SIG-M5 treated with dmso at 0.1 percent for 504 hours (cell line): ENCODE data around the gene GALNT10.

Experiments used
- DNase-seq: peaks from one replicate; lab custom pipeline; 2025; ENCODE audit not compliant: unreplicated experiment; lab: John Stamatoyannopoulos, UW

The GALNT10 gene

DNA sequence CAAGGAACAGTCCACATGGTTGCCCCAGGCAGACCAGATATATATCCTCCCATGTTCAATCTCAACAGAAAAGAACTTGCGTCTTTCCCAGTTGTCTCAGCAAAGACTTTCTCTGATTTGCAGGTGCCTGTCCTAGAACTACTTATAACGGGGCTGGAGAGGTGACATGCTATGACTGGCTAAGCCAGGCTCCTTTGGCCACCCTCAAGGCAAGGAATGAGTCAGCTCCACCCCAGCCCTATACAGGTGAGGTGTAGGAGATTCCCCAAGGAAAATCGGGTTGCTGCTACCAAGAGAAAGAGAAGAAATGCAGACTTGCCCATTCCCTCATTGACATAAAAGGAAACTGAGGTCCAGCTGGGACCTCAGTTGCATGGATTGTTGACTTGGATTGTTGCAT is 127.4 kb downstream of the GALNT10 start:
- no peak for DNase-seq

DNA sequence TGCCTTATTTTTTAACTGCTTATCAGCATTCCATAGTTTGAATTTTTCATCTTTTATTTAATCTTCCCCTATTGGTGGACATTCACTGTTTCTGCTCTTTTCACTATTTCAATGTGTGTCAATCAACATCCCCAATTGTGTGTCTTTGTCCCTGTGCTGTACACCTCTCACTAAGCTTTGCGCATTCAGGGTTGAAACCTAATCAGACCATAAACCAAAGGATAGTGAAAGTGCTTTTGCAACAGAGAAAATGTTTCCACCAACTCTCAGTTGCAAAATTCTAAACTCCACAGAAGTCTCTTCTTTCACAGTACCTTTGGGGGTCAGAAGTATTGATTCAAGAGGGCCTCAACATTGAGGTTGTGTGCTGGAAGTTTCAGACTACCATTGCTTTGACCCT is 128.2 kb downstream of the GALNT10 start:
- peak; percentile 9 for DNase-seq

DNA sequence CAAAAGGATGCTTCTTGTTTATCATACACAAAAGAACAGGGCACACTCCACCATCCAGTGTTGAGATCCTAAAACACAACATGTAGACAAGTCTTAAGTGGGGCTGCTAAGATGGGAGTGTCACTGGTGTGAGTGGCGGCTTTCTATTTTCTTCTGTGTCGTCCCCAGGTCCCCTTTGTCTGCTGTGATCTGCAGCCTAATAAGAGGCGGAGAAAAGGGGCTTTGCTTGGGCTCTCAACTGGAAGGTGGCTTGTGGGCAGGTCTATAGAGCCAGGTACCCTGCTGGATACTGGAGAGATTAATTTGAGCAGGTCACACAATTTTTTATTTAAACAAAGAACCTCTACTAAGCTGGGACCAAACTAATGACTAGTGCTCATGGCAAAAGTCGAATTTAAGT is 129.2 kb downstream of the GALNT10 start:
- DNase-seq, result no peak

DNA sequence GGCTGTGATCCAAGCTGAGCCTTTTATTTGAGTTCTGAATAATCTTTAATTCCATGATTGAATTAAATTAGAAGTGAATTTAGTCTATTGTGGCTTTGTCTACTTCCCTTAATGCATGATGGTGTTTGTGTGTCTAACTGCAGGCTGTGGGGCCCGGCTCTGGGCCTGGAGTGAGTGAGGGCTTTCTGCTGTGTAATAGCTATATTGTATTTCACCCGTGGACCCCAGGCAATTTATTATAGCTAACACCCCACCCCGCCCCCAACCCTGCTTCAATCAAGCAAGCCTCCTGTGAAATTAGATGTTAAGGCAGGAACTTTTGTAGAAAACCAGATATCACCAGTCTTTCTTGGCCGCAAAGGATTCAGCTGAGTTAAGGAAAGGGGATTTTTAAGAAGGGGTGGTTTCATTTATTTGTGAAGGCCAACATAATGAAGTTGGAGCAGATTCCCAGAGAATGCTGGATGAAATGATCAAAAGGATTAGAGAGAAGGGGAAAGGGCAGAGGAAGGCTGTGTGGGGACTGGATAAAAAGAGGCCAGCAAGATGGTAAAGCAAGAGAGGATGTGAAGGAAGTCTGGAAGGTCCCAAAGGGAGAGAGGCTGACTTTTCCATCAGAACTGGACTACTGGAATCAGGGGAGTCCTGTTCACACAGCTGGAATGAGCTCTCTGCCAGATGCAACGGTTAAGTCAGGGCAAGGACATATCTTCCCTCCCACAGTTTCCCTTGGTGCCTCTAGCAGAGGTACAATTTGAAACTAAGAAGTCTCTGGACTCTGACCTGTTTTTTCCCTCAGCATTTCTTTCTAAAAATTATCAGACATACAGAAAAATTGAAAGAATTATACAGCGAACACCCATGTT is 129.9 kb downstream of the GALNT10 start:
- DNase-seq, result no peak

DNA sequence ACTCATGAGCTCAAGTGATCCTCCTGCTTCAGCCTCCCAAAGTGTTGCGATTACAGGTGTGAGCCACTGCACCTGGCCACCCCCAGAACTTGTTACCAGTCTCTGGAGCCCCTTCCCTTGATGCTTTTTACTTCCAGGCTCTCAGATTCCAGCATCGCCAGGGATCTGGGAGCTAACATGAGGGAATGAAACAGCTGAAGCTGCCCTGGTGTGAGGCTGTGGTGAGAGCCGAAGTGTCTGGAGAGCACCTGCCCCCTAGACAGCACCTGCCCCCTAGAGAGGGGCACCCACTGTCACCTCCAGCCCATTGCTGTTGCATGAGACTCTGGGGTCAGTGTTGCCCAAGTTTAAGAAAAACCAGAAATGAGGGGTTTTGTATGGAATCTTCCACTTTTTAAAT is 131.0 kb downstream of the GALNT10 start:
- no peak for DNase-seq

DNA sequence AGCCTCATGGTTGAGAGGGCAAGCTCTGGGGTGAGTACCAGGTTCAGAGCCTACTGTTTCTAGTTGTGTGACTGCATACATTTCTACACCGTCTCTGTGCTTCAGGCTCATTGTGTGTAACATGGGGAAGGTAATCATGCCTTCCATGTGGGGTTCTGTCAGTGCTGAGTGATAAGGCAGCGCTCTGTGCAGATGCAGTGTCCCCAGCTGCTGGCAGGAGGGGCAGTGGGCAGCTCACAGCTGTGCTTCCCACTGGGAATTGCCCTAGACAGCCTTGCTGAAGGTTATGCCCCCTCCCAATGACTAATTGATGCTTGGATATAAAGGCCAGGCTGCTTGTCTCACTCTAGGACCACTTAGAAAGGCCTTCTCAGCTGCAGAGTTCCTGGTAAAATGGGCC is 133.5 kb downstream of the GALNT10 start:
- no peak for DNase-seq

DNA sequence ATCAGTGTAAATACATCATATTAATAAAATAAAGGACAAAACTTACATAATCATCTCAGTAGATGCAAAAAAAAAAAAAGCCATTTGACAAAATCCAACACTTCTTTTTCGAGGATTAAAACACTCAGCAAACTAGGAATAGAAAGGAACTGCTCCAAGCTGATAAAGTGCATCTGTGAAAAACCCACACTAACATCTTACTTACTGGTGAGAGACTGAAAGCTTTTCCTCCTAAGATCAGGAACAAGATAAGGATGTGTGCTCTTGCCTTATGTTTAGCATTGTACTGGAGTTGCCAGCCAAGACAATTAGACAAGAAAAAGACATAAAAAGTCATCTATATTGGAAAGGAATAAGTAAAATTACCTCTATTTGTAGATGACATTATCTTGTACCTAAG is 135.0 kb downstream of the GALNT10 start:
- DNase-seq, result no peak

DNA sequence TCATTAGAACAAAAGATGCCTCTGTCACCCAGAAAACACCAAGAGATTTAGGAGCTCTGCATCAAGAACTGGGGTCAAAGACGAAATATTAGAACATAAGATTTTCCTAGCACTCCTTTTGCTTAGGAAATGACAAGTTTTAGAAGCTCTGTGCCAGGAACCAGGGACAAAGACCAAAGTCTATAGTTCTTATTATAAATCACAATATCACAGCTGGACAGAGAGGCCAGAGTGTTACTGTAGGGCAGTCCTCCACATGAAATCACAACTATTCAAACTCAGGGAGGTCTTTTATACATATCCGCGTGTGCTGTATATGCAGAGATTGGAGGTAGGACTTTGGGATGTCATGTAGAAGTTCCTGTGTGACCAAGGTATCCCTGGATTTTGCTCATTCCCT is 138.5 kb downstream of the GALNT10 start:
- no peak for DNase-seq

DNA sequence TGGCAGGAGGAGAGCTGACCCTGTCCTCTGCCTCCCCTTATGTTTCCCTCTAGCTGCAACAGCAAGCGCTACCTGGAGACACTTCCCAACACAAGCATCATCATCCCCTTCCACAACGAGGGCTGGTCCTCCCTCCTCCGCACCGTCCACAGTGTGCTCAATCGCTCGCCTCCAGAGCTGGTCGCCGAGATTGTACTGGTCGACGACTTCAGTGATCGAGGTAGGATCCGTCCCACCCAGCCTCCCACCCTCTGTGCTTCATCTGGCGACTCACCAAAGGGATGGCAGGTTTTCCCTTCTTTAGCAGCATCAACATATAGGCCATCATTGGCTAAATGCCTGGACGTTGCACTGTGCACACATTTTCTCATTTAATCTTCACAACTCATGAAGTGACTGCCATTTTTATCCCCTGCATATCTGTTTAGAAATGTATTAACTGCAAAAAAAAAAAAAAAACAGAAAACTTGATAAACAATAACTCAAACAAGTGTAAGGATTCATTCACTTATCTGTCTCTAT is 139.0 kb downstream of the GALNT10 start:
- no peak for DNase-seq

DNA sequence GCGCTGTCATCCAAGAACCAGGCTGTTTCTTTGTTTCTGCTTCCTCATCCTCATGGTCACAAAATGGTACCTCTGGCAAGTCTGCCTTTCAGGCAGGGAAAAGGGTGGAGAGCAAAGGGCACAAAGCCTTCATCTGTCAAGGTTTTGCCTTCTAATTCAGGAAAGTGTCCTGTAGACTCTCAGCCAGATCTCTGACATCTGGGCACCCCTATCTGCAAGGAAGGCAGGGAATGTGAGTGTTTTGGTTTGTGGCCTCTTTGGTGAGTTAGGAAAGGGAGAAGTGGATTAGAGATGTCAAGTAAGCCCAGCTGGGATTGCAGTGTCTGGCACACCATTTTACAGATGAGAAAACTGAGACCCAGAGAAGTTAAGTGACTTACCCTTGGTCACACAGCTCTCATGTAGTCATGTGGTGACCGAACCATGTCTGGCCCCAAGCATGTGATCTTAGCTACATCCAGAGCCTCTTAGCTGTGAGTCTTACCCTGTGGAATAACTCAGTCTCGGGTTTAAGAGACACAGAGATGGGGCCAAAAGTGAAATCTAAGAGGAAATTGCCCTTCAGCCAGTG is 139.6 kb downstream of the GALNT10 start:
- DNase-seq, result no peak

DNA sequence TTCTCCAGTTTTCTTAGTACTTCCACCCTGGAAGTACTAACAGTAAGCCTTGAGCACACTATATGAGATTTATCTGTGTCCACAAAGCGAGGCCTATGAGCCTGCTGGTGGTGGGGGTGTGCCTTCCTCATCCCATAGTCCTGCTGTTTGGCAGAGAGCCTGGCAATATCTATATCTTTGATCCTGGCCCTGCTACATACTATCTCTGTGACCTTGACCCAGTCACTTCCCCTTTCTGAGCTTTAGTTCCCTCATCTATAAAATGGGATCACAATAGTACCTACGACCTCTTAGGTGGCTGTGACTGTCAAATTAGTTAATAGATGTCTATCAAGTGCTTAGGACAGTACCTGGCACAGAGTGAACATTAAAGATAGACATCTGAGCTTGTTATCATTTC is 140.7 kb downstream of the GALNT10 start:
- no peak for DNase-seq

DNA sequence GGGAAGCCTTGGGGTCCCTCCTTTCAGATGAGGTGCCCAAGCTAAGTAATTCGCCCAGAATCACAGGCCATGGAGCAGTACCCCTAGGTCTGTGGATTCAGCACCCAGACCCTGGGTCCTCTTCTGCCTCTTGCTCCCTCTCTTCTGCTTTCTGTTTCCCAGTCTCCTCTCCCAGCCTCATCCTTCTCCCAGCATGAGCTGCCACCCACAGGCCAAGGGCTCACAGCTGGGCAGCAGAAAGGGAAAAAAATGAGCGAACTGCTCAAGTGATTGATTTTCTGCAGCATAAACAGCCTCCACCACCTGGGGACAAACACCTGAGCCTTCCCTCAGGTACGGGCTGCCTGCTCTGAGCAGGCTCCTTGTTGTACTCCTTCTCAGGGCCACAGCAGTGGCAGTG is 141.4 kb downstream of the GALNT10 start:
- no peak for DNase-seq

DNA sequence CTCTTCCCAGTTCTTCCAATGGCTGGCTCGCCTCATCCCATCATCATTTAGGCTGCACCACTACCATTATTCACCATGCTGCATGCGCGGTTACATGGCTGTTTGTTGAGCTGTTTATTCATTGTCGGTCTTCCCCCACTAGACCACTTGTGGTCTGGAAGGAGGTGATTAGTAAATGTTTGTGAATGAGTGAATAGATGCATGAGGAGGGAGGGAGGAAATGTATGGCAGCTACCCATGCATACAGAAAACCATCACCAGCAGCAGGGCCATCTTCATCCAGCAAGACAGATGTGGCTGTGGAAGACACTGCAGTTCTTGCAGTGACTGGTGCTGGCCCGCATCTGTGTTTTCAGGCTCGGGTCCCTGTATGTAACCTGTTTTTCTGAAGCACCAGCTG is 141.9 kb downstream of the GALNT10 start:
- DNase-seq, result no peak

DNA sequence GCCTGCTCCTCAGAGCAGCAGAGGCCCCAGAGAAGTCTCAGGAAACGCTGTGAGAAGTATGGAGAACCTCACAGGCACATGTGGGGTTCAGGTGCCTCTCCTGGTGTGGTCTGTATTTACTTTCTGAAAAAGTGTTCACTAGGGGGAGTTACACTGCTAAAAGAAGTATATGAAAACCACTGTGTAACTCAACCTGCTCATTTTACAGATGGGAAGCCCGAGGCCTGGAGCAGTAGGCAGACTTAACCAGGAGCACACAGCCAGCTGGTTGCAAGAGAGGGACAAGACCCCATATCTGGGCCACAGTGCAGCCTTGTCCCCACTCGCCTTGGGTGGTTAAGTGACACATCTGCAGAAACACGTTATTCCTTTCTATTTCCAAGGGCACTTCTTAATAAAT is 142.5 kb downstream of the GALNT10 start:
- no peak for DNase-seq

DNA sequence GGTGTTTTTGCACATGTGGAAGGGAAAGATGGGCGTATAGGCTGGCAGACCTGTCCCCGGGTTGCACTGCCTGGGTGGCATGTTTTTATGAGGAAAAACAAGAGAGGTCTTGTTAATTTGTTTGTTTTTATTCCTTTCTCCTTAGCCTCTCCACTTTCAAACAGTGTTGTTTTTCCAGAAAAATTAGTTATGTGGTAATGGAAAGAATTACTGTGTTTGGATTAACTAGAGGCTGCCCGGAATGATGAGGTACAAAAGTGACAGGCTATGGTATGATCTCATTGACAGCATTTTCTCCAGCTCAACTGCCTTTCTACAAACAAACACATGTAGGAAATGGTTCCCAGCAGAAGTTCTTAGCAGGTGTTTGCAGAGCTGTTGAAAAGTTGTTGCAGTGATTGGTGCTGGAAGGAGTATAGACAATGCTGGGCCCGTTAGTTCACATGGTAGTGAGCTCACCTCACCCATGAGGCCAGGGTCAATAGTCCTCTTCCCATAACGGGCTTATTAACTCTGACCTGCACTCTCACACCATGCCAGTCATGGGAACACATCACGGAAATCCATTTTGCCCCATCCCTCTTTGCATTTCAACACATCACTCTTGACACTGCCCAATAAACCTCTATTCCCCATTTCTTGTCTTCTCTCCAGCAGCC is 144.0 kb downstream of the GALNT10 start:
- no peak for DNase-seq

DNA sequence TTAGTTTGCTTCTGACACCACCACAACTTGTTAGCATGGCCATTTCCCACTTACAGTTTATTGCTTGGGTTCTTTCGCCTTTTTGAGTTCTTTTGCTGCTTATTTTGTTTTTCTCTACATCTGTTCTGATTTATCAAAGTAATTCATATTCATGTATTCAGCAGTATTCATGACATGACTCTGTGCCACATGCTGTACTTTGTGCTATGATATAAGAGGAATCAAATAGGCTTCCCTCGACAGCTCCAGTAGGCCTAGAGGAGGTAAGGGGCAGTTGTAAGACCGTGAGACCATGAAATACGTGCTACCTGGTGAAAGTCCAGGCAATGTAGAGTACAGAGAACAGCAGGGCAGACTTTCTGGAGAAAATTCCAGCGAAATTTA is 144.5 kb downstream of the GALNT10 start:
- no peak for DNase-seq

DNA sequence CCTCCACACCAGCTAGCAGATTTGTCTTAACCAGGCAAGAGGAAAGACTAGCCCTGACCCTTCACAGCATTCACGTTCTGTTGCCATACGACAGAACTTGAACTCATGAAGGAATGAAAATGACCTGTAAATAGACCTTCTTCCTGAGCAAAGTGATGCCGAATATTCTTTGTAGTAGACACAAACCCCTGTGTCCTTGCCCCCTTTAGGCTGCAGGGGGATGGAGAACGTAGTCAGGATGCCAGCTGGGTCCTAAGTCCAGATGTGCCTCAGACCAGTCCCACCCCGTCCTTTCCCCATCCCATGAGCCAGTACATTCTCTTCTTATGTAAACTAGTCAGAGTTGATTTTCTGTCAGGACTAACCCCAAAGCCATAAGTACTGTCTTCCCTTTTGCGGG is 151.1 kb downstream of the GALNT10 start:
- DNase-seq, result no peak

DNA sequence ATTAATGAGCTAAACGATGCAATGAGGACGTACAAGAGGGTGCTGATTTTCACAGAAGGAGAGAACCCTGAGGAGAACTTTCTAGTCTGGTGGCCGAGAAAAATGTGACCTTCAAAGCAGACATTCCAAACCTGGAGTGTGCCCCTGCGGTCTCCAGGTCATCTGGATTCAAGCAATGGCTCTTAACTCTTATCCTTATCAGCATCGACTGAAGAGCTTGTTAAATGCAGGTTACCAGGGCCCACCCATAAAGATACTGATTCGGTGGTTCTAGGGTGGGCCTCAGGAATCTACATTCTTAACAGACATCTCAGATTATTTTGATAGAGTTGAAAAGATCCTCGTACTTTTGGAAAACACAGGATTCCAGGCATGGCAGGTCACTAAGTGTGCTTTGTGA is 151.7 kb downstream of the GALNT10 start:
- DNase-seq, result no peak

DNA sequence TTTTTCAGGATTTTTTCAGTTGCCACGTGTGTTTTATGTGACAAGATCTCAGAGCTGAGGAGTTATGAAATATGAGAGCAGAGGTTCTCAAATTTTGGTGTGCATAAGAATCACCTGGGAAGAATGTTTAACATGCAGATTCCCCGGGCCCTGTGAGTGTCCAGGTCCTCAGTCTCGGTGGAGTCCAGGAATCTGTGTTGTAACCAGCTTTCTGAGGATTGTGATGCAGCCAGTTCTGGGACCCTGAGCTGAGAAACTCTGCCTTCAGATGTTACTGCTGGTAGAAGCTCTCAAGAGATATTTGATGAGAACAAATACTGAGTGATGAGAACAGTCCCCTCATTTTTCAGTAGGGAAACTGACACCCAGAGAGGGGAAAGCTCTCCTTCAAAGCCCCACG is 152.4 kb downstream of the GALNT10 start:
- DNase-seq, result no peak

DNA sequence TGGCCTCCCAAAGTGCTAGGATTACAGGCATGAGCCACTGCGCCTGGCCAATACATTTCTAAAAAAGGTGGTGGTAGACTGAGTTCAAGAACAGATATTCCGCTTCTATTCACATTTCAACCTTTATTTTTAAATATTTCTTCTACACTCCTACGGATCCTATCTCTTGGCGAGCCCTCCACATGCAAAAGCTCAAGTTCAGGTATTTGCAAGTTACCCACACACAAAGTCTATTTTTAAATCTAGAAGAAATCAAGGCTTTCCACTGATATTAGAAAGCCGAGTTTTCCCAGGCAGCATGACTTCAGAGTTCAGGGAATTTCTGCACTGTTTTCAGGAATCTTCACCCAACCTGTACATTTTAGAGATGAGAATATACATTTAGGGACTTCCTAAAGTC is 153.9 kb downstream of the GALNT10 start:
- DNase-seq, result no peak

DNA sequence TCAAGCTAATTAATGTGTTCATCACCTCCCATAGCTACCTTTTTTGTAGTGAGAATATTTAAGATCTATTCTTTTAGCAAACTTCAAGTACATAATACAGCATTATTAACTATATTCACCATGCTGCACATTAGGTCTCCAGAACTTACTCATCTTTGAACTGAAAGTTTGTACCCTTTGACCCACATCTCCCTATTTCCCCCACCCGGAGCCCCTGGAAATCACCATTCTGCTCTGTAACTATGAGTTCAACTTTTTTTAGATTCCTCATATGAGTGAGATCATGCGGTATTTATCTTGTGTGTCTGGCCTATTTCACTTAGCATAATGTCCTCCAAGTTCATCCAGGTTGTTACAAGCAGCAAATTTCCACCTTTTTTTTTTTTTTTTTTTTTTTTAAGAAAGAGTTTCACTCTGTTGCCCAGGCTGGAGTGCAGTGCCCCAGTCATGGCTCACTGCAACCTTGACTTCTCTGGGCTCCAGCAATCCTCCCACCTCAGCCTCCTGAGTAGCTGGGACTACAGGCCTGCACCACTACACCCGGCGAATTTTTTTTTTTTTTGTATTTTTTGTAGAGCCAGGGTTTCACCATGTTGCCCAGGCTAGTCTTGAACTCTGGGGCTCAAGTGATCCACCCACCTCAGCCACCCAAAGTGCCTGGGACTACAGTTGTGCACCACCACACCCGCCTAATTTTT is 154.9 kb downstream of the GALNT10 start:
- DNase-seq, result no peak

DNA sequence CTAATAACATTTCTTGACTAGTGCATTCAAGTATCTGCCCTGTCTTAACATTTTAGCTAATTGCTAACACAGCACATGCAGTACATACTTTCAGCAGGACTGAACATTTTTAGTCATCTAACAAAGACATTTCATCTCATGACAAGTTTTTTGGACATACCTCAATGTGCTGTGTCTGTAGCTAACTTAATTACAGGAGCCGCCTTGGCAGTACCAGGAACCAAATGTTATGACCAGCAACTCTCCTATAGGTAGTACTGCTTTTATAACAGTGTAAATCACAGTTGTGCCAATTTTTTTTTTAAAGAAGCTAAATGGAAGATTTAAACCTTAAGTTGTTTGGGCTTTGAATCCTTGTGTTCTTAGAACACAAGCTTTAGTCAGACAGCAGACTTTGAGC is 155.9 kb downstream of the GALNT10 start:
- DNase-seq, result no peak
